MM.1S (cell line): ENCODE results near the gene CRTC2.

Source experiments
- CTCF ChIP-seq: fragments of 300-600 bp; sonication (generic); IDR thresholded peaks from 2 replicates; pipeline ENCODE4 v1.5.1; 2016; ENCODE audit warnings: antibody characterized with exemption, low read length, mixed read lengths
- EZH2 ChIP-seq: fragments of 300-600 bp; sonication (generic); optimal IDR thresholded peaks from 2 replicates; pipeline ENCODE3; 2017; ENCODE audit warnings: low read depth, mild to moderate bottlenecking, antibody characterized with exemption, low read length, mixed read lengths
- EZH2phosphoT487 ChIP-seq: fragments of 300-600 bp; sonication (generic); IDR thresholded peaks from 2 replicates; pipeline ENCODE4 v1.6.1; 2018; ENCODE audit warnings: antibody characterized with exemption, low read length

DNA sequence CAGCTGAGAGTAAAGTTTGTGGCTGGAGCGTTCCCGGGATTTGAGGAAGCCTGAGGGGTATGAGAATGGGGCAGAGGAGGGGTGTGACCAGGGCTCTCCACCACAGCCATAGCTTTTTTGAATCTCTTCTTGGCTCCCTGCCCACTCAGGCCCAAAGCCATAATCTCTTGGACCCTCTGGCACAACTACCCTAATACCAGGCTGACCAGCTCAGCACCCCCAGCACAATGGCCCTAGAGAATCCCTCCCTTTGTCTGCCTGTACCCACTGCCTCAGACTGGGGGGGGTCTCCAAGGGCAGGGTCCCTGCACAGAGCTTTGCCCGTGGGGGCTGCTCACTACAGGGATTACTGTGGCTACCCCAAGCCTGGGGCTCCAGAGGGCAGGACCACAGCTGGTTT, 19.4 kb downstream of the CRTC2 start:
- TF ChIP-seq CTCF (no peak), EZH2phosphoT487 (no peak), EZH2 (no peak)
